ENCODE results near the gene LMO1. TPM values are rescaled to one million over a fixed set of nuclear protein-coding genes. Genes with fewer than 3 reads are reported as not detected.

LMO1 gene
- total and polyA plus RNA-seq, 10 donors, result 0.17 to 1.0 (median 0.57) TPM; not detected in 5

DNA sequence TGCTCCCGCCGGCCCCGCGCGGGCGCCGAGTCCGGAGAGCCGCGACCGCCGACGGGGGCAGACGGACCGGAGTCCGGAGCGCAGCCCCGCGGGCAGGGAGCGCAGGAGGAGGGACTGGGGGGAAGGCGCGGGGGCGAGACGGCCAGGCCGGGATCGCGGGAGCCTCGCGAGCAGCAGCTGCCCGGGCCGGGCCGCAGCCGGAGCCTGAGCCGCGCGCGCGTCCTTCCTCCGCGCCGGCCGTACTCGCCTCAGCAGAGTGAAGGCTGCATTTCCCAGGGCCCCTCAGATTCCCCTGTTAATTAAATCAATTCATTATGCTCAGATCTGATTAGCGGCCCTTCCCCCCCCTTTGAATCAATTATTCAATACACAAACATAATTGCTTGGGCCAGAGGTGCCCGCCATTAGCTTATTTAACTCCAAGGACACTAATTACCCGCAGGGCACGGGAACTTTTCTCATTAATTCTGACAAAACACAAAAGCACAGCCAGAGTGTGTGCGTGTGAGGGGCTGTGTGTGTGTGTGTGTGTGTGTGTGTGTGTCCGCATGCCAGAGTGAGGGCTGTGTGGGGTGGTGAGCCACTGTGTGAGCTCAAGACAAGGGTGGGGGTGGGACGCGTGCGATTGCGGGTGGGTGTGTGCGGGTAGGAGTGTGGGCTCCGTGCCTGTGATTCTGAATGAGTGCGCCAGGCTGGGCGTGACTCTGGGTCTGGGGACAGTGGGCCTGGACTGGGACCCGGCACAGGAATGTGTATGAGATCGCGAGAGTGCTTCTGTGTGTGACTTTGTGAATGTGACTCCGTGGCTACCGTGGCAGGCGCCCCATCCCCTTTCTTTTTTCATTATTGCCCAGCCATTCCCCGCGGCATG is 5.1 kb upstream of the LMO1 start:
- Histone ChIP-seq H3K27me3 (replicated peaks in 1 of 7) (peaks cover 0 to 80% (median 44%) of the 10 kb centered on the region in 7 donors), H3K4me1 (peaks cover 2 to 29% (median 18%) of the 10 kb centered on the region in 6 donors), H3K9me3 (no peaks in the 10 kb centered on the region), H3K27ac (no peak overlapping the region), H3K4me3 (peak overlapping the region; percentile 35 to 79 (median 50)), H3K36me3 (no peaks in the 10 kb centered on the region)
- peak; percentile 74 for DNase-seq
- no peak for TF ChIP-seq CTCF (IDR thresholded peaks at IDR 0.05 in 8 of 11, conservative IDR thresholded peaks at IDR 0.05 in 3 of 11)
- no peak for TF ChIP-seq POLR2AphosphoS5 (IDR thresholded peaks at IDR 0.05)
- TF ChIP-seq POLR2A (IDR thresholded peaks at IDR 0.05), result no peak
- intact Hi-C loops (cut with DNase I; ENCODE audit: low total_unique reads), result no loop called here
- WGBS, 5 donors, result 16 to 33% (median 20%) methylated on average over 37 to 65 of the region's 65 CpGs

- Histone ChIP-seq H3K4me3 (peak overlapping the region; percentile 35 to 79 (median 50)), H3K27me3 (replicated peaks in 1 of 7) (peaks cover 0 to 88% (median 48%) of the 10 kb centered on the region in 7 donors), H3K4me1 (peaks cover 8 to 37% (median 26%) of the 10 kb centered on the region in 6 donors), H3K27ac (no peak overlapping the region), H3K9me3 (no peaks in the 10 kb centered on the region), H3K36me3 (no peaks in the 10 kb centered on the region)
- WGBS, 5 donors, result 1 to 2% (median 1%) methylated on average over 26 to 74 of the region's 74 CpGs
- no peak for TF ChIP-seq POLR2A (IDR thresholded peaks at IDR 0.05)
- no peak for TF ChIP-seq CTCF (IDR thresholded peaks at IDR 0.05 in 8 of 11, conservative IDR thresholded peaks at IDR 0.05 in 3 of 11)
- TF ChIP-seq POLR2AphosphoS5 (IDR thresholded peaks at IDR 0.05), result peak in 1 of 3 donors; percentile 35
- intact Hi-C loops (cut with DNase I; ENCODE audit: low total_unique reads), result no loop called here
- DNase-seq, result peak; percentile 82
Observed at GRCh38 chr11:8267831-8268529, 4.3 kb upstream of the LMO1 start.

DNA sequence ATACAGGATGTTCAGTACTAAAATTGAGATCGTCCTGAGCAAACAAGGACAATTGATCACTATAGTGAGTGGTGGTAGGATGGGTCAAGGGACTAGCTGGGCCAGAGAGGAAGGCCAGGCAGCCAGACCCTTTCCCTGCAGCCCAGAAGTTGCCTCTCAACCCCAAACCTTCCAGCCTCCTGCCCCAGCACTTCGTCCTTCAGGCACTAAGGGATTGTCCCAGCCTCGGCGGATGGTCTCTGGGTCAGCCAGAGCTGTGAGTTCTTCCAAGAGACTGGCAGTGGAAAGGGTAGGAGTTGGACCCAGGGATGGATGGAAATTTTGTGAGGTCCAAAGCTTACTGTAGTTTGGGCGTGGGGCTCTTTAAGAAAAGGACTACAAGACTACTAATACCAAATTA is 3.6 kb upstream of the LMO1 start:
- Histone ChIP-seq H3K4me3 (peak overlapping the region in 1 of 8 donors; percentile 79), H3K36me3 (no peaks in the 10 kb centered on the region), H3K27ac (no peak overlapping the region), H3K27me3 (replicated peaks in 1 of 7) (peaks cover 0 to 95% (median 55%) of the 10 kb centered on the region in 7 donors), H3K4me1 (peaks cover 8 to 44% (median 33%) of the 10 kb centered on the region in 6 donors), H3K9me3 (no peaks in the 10 kb centered on the region)
- DNase-seq, result peak; percentile 30
- intact Hi-C loops (cut with DNase I; ENCODE audit: low total_unique reads), result no loop called here
- no peak for TF ChIP-seq POLR2AphosphoS5 (IDR thresholded peaks at IDR 0.05)
- TF ChIP-seq CTCF (IDR thresholded peaks at IDR 0.05 in 8 of 11, conservative IDR thresholded peaks at IDR 0.05 in 3 of 11), result no peak
- TF ChIP-seq POLR2A (IDR thresholded peaks at IDR 0.05), result no peak
- 88 to 94% (median 91%) methylated on average over 5 of the region's 5 CpGs for WGBS, 5 donors
